Medulla oblongata (tissue), 1 donor: ENCODE measurements around the gene CRACDL.
A peak's percentile ranks its signal among the peaks of the same experiment; 100 is the strongest.

Experiments used
- DNase-seq: peaks from one replicate; pipeline ENCODE4 v3.0.0-alpha.2; 2015; ENCODE audit errors: extremely low spot score

Gene CRACDL

GRCh38 chr2:98825020-98825350 is 111.0 kb downstream of the CRACDL start:
- DNase-seq: no peak

GRCh38 chr2:98824256-98825019 is 111.6 kb downstream of the CRACDL start:
- peak; percentile 39 for DNase-seq

- DNase-seq: no peak
Observed at GRCh38 chr2:98823196-98824170, 112.5 kb downstream of the CRACDL start.

- peak; percentile 38 for DNase-seq
Observed at GRCh38 chr2:98822301-98823164, 113.5 kb downstream of the CRACDL start.

GRCh38 chr2:98821629-98822135 is 114.3 kb downstream of the CRACDL start:
- DNase-seq: no peak

DNA sequence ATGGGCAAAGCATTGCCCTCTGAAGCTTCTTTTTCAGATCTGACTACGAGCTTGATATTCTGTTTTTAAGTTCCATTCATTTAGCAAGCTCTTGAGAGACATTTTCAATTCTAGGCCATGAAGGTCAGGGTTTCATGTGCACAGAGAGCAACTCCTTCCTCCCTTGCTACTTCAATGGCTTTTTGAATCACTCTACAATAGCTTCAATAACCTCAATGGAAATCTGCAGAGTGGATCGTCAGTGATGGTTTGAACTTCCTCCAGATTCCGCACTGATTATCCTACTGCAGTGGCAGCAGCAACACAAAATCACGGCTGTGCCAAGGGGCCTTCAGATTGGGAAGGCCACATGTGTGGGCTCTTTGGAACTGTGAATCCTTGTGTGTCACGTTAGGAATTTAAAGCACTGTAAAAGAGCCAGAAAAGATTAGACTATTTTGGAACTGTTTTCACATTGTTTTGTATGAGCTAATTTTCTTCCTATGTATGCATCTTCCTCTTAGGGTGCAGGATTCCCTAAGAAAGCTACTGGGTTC is 116.7 kb downstream of the CRACDL start:
- no peak for DNase-seq

GRCh38 chr2:98818164-98818563 is 117.9 kb downstream of the CRACDL start:
- no peak for DNase-seq

GRCh38 chr2:98816281-98816680 is 119.7 kb downstream of the CRACDL start:
- DNase-seq: no peak

DNA sequence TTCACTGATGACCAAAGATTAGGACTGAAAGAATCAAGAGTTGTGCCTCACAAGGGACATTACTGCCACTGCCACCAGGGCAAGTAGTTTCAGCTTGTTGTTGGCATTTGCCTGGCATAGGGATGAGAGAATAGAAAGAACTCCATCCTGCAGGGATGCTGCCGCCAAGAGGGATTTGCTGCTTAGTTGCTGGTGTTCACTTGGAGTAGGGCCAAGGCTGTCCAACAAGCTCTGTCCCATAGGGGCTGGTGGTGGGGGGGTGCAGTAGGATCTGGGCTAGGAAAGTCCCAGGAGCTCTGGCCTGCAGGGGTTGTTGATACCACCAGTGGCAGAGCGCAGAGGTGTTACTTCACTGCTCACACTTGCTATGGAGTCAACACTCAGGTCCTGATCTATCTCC is 120.2 kb downstream of the CRACDL start:
- no peak for DNase-seq

GRCh38 chr2:98811766-98812165 is 124.3 kb downstream of the CRACDL start:
- no peak for DNase-seq

DNA sequence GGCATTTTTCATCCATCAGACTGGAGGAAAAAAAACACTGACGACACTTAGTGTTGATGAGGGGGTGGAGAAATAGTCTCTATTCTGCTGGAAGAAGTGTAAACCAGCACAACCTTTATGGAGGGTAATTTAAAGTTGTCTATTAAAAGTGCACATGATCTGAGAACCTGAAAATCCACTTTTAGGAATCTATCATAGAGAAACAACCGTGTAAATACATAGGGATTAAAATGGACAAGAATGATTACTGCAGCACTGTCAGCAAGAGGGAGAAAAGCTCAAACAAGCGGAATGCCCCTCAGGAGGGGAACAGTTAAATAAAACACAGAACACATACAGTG is 125.5 kb downstream of the CRACDL start:
- no peak for DNase-seq

DNA sequence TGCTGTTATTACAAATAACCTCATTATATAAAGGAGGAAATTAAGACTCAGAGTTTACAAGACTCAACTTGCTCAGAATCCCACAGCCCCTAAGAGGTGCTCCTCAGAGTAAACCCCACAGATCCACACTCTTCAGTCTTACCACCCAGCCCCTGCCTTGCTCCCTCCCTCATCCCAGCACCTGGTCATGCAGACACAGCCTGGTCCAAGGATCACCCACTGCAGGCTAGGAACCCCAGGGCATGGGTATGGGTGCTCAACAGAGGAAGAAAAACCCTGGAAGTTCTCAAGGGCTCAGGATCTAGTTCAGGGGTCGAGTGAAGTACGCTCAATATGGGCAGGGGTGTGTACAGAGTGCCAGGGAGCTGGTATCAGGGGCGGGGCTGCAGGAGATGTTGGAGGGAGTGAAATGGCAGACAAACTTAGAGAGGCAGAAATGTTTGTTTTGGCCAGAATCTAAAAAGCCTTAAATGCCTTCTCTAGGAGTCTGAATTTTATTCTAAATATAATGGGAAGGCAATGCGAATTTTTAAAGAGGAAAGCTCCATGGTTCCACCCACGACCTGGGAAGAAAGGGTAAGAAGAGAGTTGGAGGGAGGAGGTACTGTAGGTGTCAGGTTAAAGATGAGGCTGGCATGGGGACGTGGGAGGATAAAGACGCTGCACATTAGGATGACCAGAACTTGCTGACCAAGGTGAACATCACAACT is 126.0 kb downstream of the CRACDL start:
- DNase-seq: no peak

DNA sequence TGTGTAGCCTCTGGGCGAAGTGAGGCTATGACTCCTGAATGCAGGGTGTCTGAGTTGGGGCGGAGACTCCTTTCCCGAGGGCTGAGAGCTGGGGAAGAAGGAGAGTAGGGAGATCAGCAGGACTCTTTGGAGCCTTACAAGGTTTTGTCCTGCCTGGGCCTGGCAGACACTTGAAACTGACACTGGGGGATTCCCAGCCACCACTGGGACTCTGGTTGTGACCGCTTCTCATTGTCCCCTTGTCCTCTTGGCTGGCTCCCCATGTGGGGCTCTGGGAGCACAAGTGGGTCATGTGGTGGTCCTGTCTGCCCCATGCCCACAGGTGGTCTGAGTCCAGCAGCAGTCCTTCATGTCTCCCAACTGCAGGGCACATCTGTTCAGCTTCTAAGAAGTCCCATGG is 126.9 kb downstream of the CRACDL start:
- DNase-seq: no peak

DNA sequence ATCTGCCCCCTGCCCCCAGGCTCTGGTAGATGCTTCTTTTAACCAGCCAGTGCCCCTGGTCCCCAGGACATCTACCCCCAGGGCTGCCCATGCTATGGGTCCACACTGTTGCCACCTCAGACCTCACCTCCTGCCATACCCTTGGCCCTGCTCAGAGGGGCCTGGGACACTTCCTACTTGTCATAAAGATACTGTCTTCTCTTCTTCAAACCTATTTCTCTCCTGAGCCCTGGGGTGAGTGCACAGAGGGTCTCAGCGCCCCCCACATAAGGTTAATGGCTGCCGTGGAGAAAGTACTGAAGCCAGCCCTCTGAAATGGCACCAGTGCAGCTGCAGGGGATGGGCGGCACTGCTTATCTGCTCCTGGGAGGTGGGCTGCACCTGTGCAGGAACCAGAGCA is 127.5 kb downstream of the CRACDL start:
- no peak for DNase-seq

GRCh38 chr2:98807929-98808328 is 128.1 kb downstream of the CRACDL start:
- no peak for DNase-seq

GRCh38 chr2:98807221-98807620 is 128.8 kb downstream of the CRACDL start:
- DNase-seq: no peak

DNA sequence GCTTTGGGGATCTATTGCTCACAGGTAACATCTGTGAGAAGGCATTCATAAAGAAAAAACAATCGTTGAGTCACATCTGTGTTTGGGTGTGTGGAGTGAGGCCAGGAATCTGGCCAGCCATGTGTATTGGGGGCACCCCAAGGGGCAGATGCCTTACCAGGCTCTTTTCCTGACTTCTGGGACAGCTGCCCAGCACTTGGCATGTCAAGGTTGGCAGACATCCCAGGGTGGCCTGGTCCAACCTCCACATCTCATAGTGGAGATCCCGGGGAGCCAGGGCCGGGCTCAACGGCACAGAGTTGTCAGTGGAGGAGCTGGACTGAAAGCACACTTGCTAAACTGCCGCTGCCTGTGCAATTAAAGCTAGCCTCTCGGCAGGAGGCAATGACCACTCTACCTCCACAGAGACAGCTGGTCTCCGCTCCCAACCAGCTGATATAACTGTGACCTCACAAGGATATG is 129.8 kb downstream of the CRACDL start:
- peak; percentile 82 for DNase-seq

DNA sequence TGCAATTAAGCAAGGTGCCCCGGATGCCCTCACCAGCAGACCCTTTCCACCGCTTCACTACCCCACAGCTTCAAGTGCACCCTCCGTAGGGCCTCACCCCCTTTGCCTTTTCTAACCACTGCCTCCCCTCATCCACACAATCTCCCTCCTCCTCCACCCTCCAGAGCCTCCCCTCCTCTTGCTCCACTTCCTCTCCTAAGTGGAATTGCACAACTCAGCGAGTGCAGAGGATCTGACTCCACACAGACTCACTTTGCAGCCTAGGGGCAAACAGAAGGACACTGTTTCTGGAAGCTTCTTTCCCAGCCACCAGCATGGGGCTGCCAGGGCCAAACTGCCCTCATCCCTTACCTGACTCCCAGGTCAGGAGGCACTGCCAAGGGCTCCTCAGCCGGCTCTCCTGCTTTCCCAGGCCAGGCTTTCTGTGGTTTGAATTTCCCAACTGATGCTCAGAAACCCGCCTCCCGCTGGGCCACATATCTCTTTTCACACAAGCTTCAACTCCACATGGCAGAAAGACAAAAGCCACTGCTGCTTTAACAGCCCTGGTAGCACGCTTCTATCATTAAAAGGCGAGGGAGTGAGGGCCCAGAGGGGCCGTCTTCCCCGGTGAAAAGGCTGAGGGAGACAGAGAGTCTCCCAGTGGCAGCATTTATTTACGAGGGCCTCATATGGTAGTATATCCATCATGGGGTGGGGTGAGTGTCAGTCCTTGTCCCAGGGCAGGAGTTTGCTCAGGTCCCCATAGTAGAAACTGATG is 130.4 kb downstream of the CRACDL start:
- DNase-seq: peak; percentile 67

- no peak for DNase-seq
Observed at GRCh38 chr2:98804736-98805135, 131.3 kb downstream of the CRACDL start.

DNA sequence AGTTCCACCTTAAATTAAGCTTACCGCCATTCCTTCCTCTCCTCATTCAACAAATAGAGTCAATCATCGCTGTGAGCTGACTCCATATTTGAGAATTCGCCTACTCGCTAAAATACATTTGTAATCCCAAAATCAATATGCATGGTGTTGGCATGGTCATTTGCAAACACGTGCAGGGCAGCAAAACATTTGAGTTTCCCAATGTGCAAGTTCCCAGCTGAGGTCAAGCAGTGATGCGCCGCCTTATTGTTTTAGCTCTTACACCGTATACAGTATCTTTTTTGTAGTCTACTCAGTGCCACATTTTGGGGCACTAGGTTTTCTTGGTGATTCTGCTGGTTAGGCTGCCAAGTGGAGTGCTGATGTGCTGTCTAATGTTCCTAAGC is 131.8 kb downstream of the CRACDL start:
- no peak for DNase-seq
